Stimulated activated CD4-positive, alpha-beta T cell treated with anti-CD3 and anti-CD28 coated beads, Interleukin-2, amount 100 ng/mL, for 24 hours (primary cell): ENCODE measurements around the gene SLC26A1.
"Not testable (repeated sequence)": the region's sequence is repeated elsewhere in the genome, so short reads cannot be mapped to it uniquely, and the experiment has no call there.

Experiments
- DNase-seq, 2 donors: peaks; one replicate each; pipeline ENCODE4 v3.0.0-alpha.2; 2020

The SLC26A1 gene

GRCh38 chr4:982814-983213 is 10.4 kb downstream of the SLC26A1 start:
- DNase-seq = no peak

- no peak for DNase-seq
These were observed 10.9 kb downstream of the SLC26A1 start for GRCh38 chr4:982291-982690.

- no peak for DNase-seq
These were observed 14.1 kb downstream of the SLC26A1 start for GRCh38 chr4:978957-979701.

- DNase-seq = not testable (repeated sequence)
These were observed 17.2 kb downstream of the SLC26A1 start for GRCh38 chr4:976016-976415.

GRCh38 chr4:974668-975067 is 18.5 kb downstream of the SLC26A1 start:
- DNase-seq = no peak

- DNase-seq = peak; percentile 87 to 88
These were observed 19.5 kb downstream of the SLC26A1 start, which contains the start of gene DGKQ for GRCh38 chr4:973431-974397. Gene DGKQ (minus strand): TSS chr4:973569. CDS start chr4:973482, 87 bp downstream.

- peak; percentile 62 to 63 for DNase-seq
These were observed 20.4 kb downstream of the SLC26A1 start for GRCh38 chr4:972651-973424.

- DNase-seq = no peak
These were observed 21.3 kb downstream of the SLC26A1 start for GRCh38 chr4:971666-972500.

- no peak for DNase-seq
These were observed 22.2 kb downstream of the SLC26A1 start for GRCh38 chr4:970854-971520.

- no peak for DNase-seq
These were observed 23.0 kb downstream of the SLC26A1 start for GRCh38 chr4:970046-970745.

- no peak for DNase-seq
These were observed 24.4 kb downstream of the SLC26A1 start for GRCh38 chr4:968621-969394.

- DNase-seq = no peak
These were observed 25.0 kb downstream of the SLC26A1 start for GRCh38 chr4:968221-968620.

GRCh38 chr4:967113-968104 is 25.8 kb downstream of the SLC26A1 start:
- DNase-seq = no peak

GRCh38 chr4:966266-967112 is 26.7 kb downstream of the SLC26A1 start:
- no peak for DNase-seq

GRCh38 chr4:965766-966134 is 27.5 kb downstream of the SLC26A1 start:
- DNase-seq = no peak

- no peak for DNase-seq
These were observed 28.0 kb downstream of the SLC26A1 start for GRCh38 chr4:965048-965765.
